Measurements from ENCODE around the gene COPS4. TPM values are rescaled to one million over a fixed set of nuclear protein-coding genes. Genes with fewer than 3 reads are reported as not detected.

The COPS4 gene
- total RNA-seq, 1 experiment from 2014 or later, result 17.1 TPM

- peaks cover 14% of the 10 kb centered on the region for H3F3A ChIP-seq (ENCODE audit: insufficient read depth, low read depth)
- H3K27me3 ChIP-seq (ENCODE audit: insufficient read depth, low read depth), result no peaks in the 10 kb centered on the region
- no peaks in the 10 kb centered on the region for H3K9me2 ChIP-seq (ENCODE audit: insufficient read depth)
- peaks cover 32% of the 10 kb centered on the region for H3K4me1 ChIP-seq (replicated peaks; ENCODE audit: insufficient read depth)
- H3K4me2 ChIP-seq, result peak overlapping the region; percentile 99
- DNase-seq, result peak; percentile 35 to 42
- H3K27ac ChIP-seq, result peak overlapping the region; percentile 44; the same call in 1 of the 2 replicates
- H3K79me2 ChIP-seq (ENCODE audit: low read depth), result peaks cover 47% of the 10 kb centered on the region
- no peaks in the 10 kb centered on the region for H4K20me1 ChIP-seq (ENCODE audit: insufficient read depth)
- no peaks in the 10 kb centered on the region for H3K9me3 ChIP-seq (ENCODE audit: insufficient read depth, low read depth)
- no TSS peak for BruUV-seq (replicated peaks)
- no peak for TF ChIP-seq CTCF (conservative IDR thresholded peaks at IDR 0.05)
- POLR2A ChIA-PET (ENCODE audit: unreplicated experiment), result interaction anchor here (0.6 to 1.3 kb wide), 3 partner anchors 23 to 617 kb away, joined by 3 to 15 read pairs (median 6); partner anchors contain the start of gene COPS4
- intact Hi-C loops (cut with micrococcal nuclease; ENCODE audit: unreplicated experiment), result loop anchor here (1.0 kb wide), 1 partner anchor 113 kb away; no protein-coding TSS in a partner anchor
- H3K4me3 ChIP-seq, result peak overlapping the region; percentile 83
- CTCF ChIA-PET, result interaction anchor here (1.1 kb wide), 1 partner anchor 23 kb away, joined by 5 read pairs; the partner anchor contains the start of gene COPS4
- peak overlapping the region; percentile 77 for H2AFZ ChIP-seq
- H3K36me3 ChIP-seq (ENCODE audit: low read depth), result no peaks in the 10 kb centered on the region
Observed at GRCh38 chr4:83012200-83012686, 22.7 kb upstream of the COPS4 start.

GRCh38 chr4:83012687-83013419 is 22.1 kb upstream of the COPS4 start:
- no peaks in the 10 kb centered on the region for H3K9me3 ChIP-seq (ENCODE audit: insufficient read depth, low read depth)
- peaks cover 41% of the 10 kb centered on the region for H3K79me2 ChIP-seq (ENCODE audit: low read depth)
- peaks cover 32% of the 10 kb centered on the region for H3K4me1 ChIP-seq (replicated peaks; ENCODE audit: insufficient read depth)
- intact Hi-C loops (cut with micrococcal nuclease; ENCODE audit: unreplicated experiment), result loop anchor here (1.0 kb wide), 2 partner anchors 22 to 114 kb away; partner anchors contain the start of gene COPS4
- POLR2A ChIA-PET (ENCODE audit: unreplicated experiment), result interaction anchor here (0.5 to 1.3 kb wide), 9 partner anchors 9 to 557 kb away, joined by 3 to 15 read pairs (median 5); partner anchors contain the start of gene COPS4
- peaks cover 14% of the 10 kb centered on the region for H3F3A ChIP-seq (ENCODE audit: insufficient read depth, low read depth)
- H4K20me1 ChIP-seq (ENCODE audit: insufficient read depth), result no peaks in the 10 kb centered on the region
- H3K9me2 ChIP-seq (ENCODE audit: insufficient read depth), result no peaks in the 10 kb centered on the region
- peak overlapping the region; percentile 81 for H3K27ac ChIP-seq
- H3K27me3 ChIP-seq (ENCODE audit: insufficient read depth, low read depth), result no peaks in the 10 kb centered on the region
- H2AFZ ChIP-seq, result peak overlapping the region; percentile 82
- no peak for TF ChIP-seq EZH2 (IDR thresholded peaks at IDR 0.05; ENCODE audit: low read depth)
- TF ChIP-seq CTCF (conservative IDR thresholded peaks at IDR 0.05), result no peak
- peak; percentile 90 to 94 for DNase-seq
- no peaks in the 10 kb centered on the region for H3K36me3 ChIP-seq (ENCODE audit: low read depth)
- peak overlapping the region; percentile 99 for H3K4me2 ChIP-seq
- BruUV-seq (replicated peaks), result no TSS peak
- CTCF ChIA-PET, result interaction anchor here (0.7 to 1.1 kb wide), 2 partner anchors 22 to 44 kb away, joined by 5 to 17 read pairs; partner anchors contain the start of gene COPS4
- H3K4me3 ChIP-seq, result peak overlapping the region; percentile 83

- peaks cover 35% of the 10 kb centered on the region for H3K79me2 ChIP-seq (ENCODE audit: low read depth)
- no peaks in the 10 kb centered on the region for H3K36me3 ChIP-seq (ENCODE audit: low read depth)
- H2AFZ ChIP-seq, result peak overlapping the region; percentile 82
- peak overlapping the region; percentile 78 for H3K4me2 ChIP-seq
- TSS peak; percentile 97 for BruUV-seq (replicated peaks)
- no peaks in the 10 kb centered on the region for H4K20me1 ChIP-seq (ENCODE audit: insufficient read depth)
- no peaks in the 10 kb centered on the region for H3K27me3 ChIP-seq (ENCODE audit: insufficient read depth, low read depth)
- intact Hi-C loops (cut with micrococcal nuclease; ENCODE audit: unreplicated experiment), result loop anchor here (1.0 kb wide), 1 partner anchor 22 kb away; the partner anchor contains the start of gene COPS4
- peaks cover 14% of the 10 kb centered on the region for H3F3A ChIP-seq (ENCODE audit: insufficient read depth, low read depth)
- no peaks in the 10 kb centered on the region for H3K9me2 ChIP-seq (ENCODE audit: insufficient read depth)
- TF ChIP-seq CTCF (conservative IDR thresholded peaks at IDR 0.05) (no peak), EZH2 (IDR thresholded peaks at IDR 0.05; ENCODE audit: low read depth) (no peak)
- no peaks in the 10 kb centered on the region for H3K9me3 ChIP-seq (ENCODE audit: insufficient read depth, low read depth)
- peak overlapping the region; percentile 63 for H3K4me3 ChIP-seq
- POLR2A ChIA-PET (ENCODE audit: unreplicated experiment), result interaction anchor here (0.6 to 1.3 kb wide), 5 partner anchors 9 to 75 kb away, joined by 4 to 15 read pairs (median 5); partner anchors contain the start of gene COPS4
- H3K27ac ChIP-seq, result peak overlapping the region; percentile 81
- DNase-seq, result no peak
- peaks cover 30% of the 10 kb centered on the region for H3K4me1 ChIP-seq (replicated peaks; ENCODE audit: insufficient read depth)
- CTCF ChIA-PET, result interaction anchor here (0.7 to 1.1 kb wide), 2 partner anchors 22 to 45 kb away, joined by 5 to 17 read pairs; partner anchors contain the start of gene COPS4
Observed at GRCh38 chr4:83013420-83013867, 21.5 kb upstream of the COPS4 start.
